ENCODE results near the gene TRIO.
A peak's percentile ranks its signal among the peaks of the same experiment; 100 is the strongest.

The TRIO gene

DNA sequence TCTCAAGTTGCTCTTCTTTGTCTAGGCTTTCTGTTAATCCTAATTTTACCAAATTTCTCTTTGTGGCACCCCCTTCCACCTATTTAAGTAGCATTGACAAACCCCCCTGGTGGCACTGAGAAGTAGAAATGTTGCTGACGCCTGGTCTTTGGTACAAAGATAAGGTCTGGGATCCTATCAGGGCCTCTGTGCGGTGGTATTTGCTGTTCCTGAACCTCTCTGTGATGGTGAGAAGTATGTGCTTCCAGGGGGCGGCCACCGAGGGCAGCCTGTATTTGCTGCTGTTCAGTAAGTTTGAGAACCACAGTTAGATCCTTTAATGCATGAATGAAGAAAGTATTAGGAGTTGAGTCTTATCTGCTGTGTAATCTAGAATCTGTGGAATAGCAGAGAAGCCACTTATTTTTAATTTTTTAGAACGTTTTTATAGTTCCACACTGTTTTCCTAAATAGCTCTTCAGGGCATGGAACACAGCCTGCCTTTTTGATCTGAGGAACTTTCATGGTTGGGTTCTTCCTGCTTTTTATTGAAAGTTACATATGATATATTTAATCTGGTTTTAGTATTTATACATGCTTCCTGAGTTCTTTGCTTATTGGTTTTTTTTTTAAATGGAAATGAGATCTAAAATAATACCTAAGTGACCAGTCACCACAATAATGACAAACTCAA is 124.2 kb downstream of the TRIO start:
- peak; percentile 50 for DNase-seq

DNA sequence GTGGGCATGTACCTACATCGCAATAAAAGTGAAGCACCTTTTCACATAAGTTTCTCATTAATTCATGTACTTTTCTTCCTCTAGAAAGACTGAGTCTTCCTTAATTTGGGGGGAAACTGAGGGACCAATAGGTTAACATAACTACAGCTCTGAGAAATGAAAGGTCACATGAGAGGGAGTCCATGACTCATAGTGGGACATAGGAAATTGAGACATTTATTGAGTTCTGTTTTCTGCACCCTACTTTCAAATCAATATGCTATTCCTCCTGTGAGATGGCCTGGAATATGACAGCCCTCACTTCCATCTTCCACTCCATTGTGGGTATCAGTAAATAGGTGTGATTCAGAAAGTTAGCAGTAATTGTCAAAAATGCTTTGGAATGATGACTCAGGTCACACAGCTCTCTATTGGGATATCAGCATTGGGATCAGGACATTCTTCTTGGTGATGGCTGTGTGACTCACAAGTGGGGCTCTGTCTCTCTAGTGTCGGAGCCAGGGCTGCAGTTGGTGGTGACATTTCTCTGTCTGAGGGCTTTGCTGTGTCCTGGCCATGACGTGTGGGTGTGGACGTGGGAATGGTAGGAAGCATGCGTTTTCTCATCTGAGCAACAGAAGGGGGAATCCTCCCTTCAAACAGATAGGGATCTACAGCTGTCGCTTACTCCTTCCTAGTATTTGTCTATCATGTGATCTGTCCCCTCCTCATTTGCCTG is 125.0 kb downstream of the TRIO start:
- peak; percentile 99 for DNase-seq

DNA sequence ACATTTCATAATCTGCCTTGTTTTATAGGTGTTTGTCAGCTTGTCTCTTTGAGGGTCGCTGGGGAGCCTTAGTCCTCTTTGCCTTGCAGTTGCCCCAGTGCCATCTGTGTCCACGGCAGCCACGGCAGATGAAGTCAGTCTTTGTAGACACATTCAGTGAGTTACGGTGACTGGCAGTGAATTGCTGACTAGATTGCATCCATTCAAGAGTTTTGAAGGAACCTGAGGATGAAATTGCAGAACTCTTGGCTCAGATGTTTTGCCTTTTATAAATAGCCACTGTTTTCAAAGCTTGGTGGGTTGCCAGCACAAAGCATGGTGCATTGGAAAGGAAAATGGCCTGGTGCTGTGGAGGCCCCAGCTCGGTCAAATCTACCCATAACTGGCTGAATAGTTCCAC is 125.6 kb downstream of the TRIO start:
- DNase-seq: peak; percentile 63

DNA sequence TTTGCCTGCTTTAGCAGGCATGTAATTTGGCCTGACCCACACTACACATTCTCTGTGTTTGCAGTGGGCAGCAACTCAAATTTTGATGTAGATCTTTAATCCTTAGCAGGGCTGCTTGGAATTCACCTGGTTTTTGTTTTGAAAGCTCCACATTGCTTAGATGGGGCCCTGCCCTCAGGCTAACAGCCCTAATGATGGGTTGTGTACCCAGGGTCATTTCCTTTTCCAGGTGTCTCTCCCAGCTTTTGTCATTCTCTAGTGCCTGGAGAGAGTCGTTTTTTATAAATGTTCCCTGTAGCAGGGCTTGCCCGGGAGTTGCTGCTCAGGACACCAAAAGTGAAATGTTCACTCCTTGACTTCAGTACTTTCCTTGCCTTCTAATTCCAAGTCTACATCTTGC is 126.3 kb downstream of the TRIO start:
- no peak for DNase-seq

DNA sequence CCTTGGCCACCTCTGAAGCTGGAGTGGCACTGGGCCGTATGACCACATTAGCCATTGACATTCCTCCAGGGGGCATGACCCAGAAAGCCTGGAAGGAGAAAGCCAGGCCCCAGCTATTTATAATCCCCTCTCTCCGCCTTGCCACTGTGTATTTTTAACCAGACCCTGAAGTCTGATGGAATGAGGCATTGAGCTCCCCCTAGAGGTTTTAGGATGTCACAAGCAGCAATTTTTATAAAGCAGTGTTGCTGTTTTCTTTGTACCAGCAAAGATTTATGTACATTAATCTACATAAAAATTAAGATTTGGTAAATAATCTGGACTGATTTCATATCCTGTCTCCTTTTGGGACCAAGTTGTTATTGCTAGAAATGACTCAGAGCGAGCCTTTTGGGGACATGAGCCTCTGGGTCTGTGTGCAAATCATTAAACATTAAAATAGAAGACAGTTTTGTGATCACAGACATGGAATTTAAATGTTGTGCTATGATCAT is 127.1 kb downstream of the TRIO start:
- peak; percentile 91 for DNase-seq

DNA sequence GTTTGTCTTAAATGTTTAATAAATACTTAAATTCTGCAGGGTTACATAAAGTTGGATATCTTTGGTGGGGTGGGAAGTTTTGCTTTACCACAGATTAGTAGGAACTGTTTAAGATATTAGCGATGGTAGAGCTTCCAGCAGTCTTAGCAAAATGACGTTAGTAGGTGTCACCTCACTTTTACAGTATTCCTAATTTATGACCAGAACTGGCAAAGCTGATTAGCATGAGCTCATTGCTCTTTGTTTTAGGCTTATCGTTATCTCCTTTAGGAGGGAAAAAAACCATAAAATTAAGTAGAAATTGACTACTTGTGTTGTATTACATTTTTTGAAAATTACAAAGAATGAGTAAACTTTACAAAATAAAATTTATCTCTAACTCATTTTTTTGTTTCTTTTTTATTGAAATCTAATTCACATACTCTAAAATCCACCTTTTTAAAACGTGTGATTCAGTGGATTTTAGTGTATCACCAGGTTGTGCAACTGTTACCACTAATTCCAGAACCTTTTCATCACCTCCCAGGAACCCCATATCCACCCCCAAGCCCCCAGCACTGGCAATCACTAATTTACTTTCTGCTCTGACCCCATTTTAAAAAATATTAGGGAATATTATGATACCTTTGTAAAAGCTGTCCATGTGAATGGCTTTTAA is 129.5 kb downstream of the TRIO start:
- no peak for DNase-seq

DNA sequence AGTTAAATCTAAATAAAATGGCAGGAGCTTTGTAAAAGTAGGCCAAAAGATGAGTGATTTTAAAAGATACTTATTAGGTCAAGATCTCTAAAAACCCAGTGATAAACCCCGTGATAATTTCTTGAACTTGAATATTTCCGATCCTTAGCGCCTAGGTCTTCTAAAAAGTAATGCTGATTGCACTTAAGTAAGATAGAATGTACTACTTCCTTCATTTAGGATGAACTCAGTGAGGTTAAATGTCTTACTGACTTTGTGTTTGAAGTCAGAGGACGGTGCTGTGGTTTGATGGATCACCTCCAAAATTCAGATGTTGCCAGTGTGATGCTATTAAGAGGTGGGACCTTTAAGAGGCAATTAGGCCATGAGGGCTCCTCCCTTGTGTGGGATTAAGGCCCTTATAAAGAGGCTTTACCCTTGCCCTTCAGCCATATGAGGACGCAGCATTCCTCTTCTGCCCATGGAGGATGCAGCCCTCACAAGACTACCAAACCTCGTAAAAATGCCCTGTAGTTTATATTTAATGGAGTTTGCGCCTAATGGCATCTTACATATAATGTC is 130.1 kb downstream of the TRIO start:
- DNase-seq: no peak

DNA sequence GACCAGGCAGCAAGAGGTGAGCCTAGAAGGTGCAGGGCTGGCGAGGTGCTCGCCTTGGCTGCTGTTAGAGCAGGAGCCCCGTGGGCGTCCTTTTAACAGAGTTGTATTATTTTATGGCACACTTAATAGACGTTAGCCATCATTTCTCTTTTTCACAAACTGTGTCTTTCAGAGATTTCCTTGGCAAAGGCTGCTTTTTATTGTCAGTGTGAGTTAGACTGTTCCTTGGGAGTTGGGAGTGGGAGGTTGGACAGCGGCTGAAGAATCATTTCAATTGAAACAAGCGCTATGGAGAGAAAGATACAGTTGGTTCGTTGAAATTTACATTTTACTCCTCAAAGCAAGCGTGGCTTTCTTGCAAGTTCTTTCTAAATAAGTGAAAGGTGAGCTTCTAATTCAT is 133.2 kb downstream of the TRIO start:
- no peak for DNase-seq

DNA sequence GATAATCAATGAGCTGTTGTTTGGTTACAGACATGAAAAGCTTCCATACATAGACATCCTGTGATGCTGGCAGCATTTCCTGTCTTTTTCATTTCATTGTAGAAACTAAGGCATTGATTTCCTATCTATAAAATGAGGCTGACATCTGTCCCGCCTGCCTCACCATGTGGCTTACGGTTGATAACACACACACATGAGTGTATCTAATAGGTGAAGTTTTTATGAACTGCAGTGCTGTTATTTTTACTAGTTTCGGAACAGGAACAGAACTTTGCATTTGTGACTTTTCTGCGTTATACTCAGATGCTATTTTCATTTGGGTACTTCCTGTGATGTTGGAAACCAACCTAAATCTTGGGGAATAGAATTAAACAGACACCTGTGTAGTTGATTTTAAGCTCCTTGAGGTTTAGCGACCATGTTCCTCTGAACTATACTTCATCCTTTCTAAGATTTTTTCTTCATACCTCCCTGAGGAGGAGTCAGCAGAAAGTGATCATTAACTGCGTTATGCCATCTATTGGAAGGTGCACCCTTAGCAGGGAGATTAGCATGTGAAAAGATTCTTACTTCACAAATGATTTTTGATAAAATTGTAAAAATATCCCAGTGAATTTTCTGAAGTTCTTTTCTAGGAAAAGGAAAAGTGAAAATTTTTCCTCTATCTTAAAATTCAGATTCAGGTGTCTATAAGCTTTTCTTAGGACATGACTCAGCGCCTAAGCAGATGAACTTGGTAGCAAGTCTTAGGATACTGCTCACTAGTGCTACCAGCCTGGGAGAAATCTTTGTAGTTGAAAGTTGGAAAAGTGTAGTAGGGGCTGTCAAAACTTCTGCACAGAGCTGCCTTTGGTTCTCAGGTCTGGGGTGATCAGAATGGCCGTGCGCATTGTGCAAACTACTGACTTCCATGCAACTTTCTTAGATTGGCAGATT is 134.5 kb downstream of the TRIO start:
- DNase-seq: no peak

DNA sequence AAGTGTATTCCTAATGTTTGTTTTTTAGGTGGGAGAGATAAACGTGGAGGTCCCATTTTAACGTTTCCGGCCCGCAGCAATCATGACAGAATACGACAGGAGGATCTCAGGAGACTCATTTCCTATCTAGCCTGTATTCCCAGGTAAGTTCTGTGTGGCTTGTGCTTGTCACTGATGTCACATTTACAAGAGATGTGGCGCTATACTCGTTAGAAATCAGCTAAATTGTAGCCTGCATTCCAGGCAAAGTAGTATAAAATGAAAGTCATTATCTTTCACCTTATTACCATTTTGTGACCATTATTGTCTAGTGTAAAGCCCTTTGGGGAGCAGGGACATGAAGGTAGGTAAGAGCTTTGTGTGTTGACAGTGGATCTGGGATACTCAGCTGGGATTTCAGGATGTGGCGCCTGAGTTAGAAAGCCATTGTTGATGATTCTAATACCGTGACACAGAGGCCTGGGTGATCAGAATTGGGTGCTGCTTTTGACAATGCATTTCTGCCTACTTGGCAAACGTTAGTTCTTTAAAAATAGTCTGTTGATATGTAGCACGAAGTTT is 137.2 kb downstream of the TRIO start:
- DNase-seq: no peak

DNA sequence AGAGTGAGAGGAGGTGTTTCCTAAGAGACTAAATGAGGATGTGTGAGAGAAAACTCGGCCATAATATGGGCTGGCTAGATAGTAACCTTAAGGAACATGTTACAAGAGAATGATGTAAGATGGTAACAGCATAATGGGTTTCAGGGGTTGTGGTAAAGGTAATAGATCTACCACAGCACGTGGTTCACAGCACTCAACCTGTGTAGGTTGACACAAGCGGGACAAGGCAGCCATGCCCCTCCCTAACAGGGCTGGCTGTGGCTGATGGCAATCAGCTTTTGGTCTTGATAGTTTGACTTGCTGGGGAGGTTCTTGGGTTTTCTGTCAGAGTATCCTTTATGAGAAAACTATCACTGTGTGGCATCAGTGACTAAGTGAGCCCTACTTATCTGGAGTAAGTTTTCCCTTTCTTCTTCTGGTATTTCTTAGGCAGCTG is 138.6 kb downstream of the TRIO start:
- DNase-seq: no peak

DNA sequence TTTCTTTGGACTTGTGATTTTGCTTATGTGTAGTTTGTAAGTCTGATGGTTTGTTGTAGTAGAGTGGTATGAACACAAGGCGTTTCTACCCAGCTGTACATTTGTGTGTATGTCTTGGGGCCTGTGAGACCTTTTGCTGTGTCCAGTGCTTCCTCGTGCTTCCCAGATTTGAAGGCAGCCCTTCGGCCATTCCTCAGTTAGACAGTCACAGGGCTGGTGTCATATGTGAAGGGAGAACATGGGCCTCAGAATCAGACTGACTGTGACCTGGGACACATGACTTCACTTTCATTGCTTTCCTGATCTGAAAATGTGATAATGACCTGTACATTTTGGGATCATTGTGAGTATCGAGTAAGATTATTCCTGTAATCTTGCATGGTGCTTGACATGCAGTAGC is 140.0 kb downstream of the TRIO start:
- no peak for DNase-seq

DNA sequence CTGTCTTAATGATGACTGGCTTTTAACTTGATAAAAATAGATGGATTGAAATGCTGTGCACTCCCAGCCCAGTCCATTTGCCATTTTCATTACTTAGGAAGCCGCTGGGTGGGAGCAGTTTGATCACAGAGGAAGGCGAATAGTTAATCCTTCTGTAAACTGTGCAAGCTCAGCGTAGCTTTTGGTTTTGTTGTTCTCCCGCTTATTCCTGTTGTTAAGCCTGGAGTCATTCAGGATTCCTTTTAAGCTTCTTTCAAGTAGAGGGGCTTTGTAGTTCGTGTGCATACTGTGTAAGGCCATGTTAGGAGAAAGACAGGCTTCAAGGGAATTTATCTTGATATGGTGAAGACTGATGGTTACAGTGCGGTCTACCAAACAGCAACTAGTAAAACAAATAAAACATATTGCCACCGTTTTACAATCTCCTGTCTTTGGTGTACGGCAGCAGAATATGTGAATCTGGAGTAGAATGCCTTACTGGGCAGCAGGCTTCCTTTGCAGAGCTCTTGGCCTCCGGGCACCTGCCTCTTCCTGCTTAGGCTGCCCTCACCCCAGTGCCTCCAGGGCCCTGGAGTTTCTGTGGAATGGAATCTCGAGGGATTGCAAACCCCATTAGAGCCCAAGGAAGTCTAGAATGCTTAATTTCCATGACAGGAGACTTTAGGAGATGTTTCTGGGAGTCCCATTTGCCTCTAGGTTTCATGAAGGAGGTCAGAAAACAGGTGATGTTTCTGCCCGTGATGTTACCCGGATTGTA is 141.4 kb downstream of the TRIO start:
- no peak for DNase-seq

DNA sequence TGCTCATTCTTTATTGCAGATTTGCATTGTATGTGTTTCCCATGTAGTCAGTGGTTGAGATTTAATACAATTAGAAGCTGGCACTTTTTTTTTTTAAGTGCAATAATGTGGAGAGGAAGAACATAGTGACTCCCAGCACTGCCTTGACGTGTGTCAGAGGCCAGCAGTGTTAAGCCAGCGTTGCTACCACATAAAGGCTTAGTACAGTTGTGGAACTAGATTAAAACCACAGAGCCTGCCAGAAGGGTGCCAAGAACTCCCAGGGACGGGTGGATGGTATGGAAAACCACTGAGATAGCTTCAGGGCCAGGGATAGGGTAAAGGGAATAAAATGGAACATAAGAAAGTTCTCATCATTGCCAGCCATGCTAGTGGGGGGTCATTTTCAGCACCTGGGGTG is 142.9 kb downstream of the TRIO start:
- peak; percentile 30 for DNase-seq

DNA sequence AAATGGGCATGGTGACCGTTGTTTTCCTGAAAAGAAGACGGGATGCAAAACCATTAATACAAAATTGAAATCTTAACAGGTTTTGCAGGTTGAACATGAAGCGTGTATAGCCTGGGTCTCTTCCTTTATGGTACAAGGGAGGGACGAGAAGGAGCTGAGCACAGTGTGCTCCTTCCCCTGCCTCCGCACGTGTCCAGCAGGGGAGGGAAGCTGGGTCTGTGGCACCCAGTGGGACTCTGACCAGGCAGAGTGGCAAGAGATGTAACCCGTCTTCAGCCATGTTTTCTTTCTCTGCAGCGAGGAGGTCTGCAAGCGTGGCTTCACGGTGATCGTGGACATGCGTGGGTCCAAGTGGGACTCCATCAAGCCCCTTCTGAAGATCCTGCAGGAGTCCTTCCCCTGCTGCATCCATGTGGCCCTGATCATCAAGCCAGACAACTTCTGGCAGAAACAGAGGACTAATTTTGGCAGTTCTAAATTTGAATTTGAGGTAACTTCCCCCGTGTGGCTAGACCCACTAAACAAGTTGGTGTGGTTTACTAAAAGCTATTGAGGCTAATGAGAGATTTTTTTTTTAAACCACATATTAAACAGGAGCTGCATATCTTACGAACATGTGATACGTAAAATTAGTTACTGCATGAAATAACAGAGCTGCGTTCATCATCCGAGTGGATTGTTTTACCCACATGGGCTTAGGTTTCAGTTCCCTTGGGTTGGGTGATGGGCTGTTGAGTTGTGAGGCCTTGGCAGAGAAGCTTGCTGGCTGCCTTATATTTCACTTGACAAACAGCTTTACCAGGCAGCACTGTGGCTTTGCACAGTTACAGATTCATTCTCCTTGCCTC is 143.7 kb downstream of the TRIO start:
- no peak for DNase-seq

DNA sequence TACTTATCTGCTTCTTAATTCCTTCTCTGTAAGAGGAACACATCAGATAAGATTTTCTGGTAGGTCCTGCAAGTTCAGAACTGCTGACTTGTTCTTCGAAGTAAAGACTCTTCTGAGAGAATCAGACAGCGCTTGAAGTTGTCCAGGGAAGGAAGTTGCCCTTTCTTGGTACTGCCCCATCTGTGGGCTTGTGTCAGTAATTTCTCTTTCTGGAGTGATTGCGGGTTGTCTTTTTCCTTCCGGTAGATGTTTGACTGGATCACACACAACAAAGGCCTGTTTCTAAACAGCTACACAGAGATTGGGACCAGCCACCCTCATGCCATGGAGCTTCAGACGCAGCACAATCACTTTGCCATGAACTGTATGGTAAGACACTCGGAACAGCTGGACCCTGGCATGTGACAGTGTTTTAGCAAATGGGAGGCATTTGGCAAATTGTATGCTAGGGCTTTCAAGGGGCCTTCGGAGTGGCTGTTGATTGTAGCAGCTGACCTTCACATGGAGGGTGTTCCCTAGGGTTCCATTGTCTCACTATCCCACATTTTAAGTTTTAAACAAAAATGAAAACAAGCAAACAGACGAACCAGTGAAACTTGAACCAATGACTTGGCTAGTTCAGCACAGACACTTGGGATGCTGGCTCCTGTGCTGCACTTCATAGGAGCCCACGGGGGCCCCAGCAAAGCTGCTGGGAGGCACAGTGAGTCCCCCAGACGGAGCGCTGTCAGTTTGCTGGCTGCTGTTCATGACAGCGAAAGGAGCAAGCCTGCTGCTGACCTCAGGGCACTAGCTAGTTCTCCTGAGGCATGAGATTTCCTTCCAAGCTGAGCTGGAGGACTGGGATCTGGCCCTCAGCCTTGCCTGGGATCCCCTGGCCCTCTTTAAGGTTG is 149.9 kb downstream of the TRIO start:
- no peak for DNase-seq

DNA sequence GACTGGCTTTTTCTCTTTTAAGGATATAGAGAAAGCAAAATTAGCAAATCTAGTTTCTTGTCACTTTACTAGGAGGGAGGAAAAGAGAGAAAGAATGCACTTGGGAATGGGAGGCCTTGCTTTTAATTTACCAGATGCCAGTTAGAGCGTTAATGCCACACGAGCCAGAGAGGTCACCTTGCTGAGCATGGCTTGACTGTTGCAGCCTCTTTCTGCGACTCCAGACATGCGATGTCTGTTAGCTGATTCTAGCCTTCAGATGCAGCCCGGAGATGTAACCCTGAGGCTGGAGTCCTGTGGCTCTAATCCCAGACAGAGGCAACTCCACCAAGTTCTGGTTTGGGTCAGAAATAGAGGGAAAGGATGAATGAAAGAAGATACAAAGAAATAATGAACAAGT is 152.5 kb downstream of the TRIO start:
- DNase-seq: no peak

DNA sequence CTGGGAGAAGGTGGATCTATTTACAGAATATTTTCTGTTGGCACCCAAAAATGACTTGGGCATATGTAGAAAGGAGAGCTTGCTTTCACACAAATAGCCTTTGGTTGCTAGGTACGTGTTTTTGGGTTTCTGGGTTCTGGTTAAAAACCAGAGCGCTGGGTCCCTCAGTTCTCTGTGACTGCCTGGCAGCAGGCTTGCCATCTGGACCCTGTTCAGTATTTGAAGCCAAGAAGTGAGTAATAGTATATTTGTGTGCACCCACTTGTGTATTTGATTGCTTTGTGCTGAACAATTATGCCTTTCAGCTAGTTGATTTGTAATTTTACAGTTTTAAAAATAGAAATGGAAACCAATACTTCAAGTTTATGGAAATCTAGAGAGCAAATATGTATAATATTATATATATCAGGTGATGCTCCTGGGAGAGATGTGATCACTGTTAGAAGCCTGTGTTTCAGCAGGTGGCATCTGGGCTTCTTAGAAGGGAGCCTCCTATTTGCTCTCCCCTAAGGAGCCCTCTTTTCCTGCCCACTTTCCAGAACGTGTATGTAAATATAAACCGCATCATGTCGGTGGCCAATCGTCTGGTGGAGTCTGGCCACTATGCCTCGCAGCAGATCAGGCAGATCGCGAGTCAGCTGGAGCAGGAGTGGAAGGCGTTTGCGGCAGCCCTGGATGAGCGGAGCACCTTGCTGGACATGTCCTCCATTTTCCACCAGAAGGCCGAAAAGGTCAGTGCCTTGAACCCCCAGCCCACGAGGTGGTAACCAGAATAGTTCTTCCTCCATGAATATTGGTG is 153.6 kb downstream of the TRIO start:
- DNase-seq: no peak
